ENCODE results near the gene TRPM6. TPM values are rescaled to one million over a fixed set of nuclear protein-coding genes. Genes with fewer than 3 reads are reported as not detected.

Gene TRPM6
- total RNA-seq, 1 donor from 2014 or later, result 9.1 TPM

DNA sequence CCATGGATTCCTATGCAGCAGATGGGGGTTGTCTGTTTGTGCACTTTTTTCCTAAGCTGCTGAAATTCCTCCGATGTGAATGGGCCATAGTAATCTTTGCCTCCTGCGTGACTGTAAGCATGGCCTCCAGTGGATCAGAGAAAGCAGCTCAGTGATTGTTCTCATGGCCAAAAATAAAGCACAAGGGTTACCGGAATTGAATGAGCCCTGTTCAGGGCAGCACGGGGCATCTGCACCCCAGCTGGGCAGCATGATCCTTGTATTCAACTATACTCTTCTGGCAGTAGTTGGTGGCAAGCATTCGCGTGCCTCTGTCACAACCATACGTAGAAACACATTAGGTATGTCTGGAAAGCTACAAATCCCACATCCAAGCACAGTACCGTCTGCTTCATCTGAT lies 196.7 kb downstream of the TRPM6 start:
- no peaks in the 10 kb centered on the region for H3K9me3 ChIP-seq
- no peaks in the 10 kb centered on the region for H3K36me3 ChIP-seq
- H3K27ac ChIP-seq, result no peak overlapping the region
- no peak overlapping the region for H3K4me3 ChIP-seq
- intact Hi-C loops (cut with DNase I), result no loop called here
- H3K4me1 ChIP-seq, result no peaks in the 10 kb centered on the region
- DNase-seq (ENCODE audit: extremely low spot score in 2 of 2), result no peak
- H3K27me3 ChIP-seq, result no peaks in the 10 kb centered on the region
- TF ChIP-seq POLR2A (IDR thresholded peaks at IDR 0.05), result no peak

GRCh38 chr9:74683322-74683721 lies 204.4 kb downstream of the TRPM6 start:
- TF ChIP-seq POLR2AphosphoS5 (IDR thresholded peaks at IDR 0.05; ENCODE audit: insufficient read depth in 1 of 2, low read depth in 1 of 2), result no peak
- no peak for TF ChIP-seq POLR2A (IDR thresholded peaks at IDR 0.05)
- TF ChIP-seq CTCF (IDR thresholded peaks at IDR 0.05), result no peak
- H3K4me3 ChIP-seq, result no peak overlapping the region
- H3K27me3 ChIP-seq, result no peaks in the 10 kb centered on the region
- no peaks in the 10 kb centered on the region for H3K36me3 ChIP-seq
- H3K4me1 ChIP-seq, result no peaks in the 10 kb centered on the region
- DNase-seq (ENCODE audit: extremely low spot score in 2 of 2), result no peak
- H3K27ac ChIP-seq, result no peak overlapping the region
- intact Hi-C loops (cut with DNase I), result no loop called here
- no peaks in the 10 kb centered on the region for H3K9me3 ChIP-seq

DNA sequence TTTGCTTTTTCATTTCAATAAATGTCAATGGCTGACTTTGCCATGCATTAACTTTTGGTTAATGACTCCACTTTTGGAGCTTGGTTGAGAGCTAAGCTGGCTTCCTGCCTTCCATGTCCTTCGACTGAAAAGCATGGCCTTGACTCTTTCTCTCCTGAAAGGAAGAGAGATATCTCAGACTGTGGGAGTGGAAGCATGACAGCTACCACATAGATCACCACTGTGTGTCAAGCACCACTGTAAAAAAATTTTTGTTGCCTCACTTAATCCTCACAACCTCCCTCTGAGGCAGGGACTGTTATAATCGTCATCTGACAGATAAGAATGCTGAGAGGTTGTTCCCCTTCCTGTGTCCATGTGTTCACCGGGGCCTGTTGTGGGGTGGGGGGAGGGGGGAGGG lies 205.8 kb downstream of the TRPM6 start:
- TF ChIP-seq POLR2A (IDR thresholded peaks at IDR 0.05) (no peak), POLR2AphosphoS5 (IDR thresholded peaks at IDR 0.05; ENCODE audit: insufficient read depth in 1 of 2, low read depth in 1 of 2) (no peak), CTCF (IDR thresholded peaks at IDR 0.05) (no peak)
- Histone ChIP-seq H3K9me3 (no peaks in the 10 kb centered on the region), H3K4me1 (no peaks in the 10 kb centered on the region), H3K27ac (no peak overlapping the region), H3K27me3 (no peaks in the 10 kb centered on the region), H3K4me3 (no peak overlapping the region), H3K36me3 (no peaks in the 10 kb centered on the region)
- intact Hi-C loops (cut with DNase I), result no loop called here
- DNase-seq (ENCODE audit: extremely low spot score in 2 of 2), result no peak

DNA sequence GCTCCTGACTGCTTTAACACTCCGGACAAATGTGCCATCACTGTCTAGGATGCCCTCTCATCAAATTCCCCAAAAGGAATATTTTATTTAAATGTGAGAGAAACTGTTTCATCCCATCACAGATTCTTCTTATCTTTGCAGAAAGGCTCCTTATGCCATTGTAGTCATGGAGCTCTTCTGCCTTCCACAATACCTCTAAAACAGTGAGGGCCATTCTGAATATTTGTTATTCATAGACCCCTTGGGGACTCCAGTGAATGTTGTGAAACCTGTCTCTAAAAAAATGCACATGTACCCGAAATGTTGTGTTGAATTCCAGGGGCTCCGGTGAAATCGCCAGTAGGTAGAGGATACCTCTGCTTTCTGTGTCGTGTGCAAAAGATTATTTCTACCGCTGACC lies 213.6 kb downstream of the TRPM6 start:
- no peaks in the 10 kb centered on the region for H3K4me1 ChIP-seq
- H3K36me3 ChIP-seq, result no peaks in the 10 kb centered on the region
- H3K4me3 ChIP-seq, result no peak overlapping the region
- H3K27me3 ChIP-seq, result no peaks in the 10 kb centered on the region
- no peaks in the 10 kb centered on the region for H3K9me3 ChIP-seq
- no peak for DNase-seq (ENCODE audit: extremely low spot score in 2 of 2)
- intact Hi-C loops (cut with DNase I), result no loop called here
- TF ChIP-seq CTCF (IDR thresholded peaks at IDR 0.05), result no peak
- no peak for TF ChIP-seq POLR2A (IDR thresholded peaks at IDR 0.05)
- no peak for TF ChIP-seq POLR2AphosphoS5 (IDR thresholded peaks at IDR 0.05; ENCODE audit: insufficient read depth in 1 of 2, low read depth in 1 of 2)
- H3K27ac ChIP-seq, result no peak overlapping the region

Small RNAs within 50 kb of the gene (small RNA-seq; reads per million reads assigned to genes)
- gene RNU6-445P, result not detected

Other genes with a start within 250 kb of the TRPM6 start
- gene C9orf40, start 65.0 kb upstream of the TRPM6 start, total RNA-seq, result 5.6 TPM
- gene CARNMT1, start 140.4 kb upstream of the TRPM6 start, total RNA-seq, result 15.5 TPM
- gene NMRK1, start 200.2 kb upstream of the TRPM6 start, total RNA-seq, result 20.4 TPM
- 25.0 TPM for gene OSTF1, start 200.6 kb upstream of the TRPM6 start, total RNA-seq

Data from vagina (tissue), 2 donors.